Uterus (tissue), 2 donors: ENCODE data around the gene DNM2.

ENCODE experiments used
- POLR2A ChIP-seq, 2 donors: fragments of 450-650 bp; IDR thresholded peaks; one replicate each; pipeline ENCODE4 v1.6.1; 2016; ENCODE audit warnings: antibody characterized with exemption in 2 of 2, mild to moderate bottlenecking in 1 of 2, moderate library complexity in 1 of 2
- TF ChIP-seq, protein P1 (sequence below), 4 experiments: fragments of 200-600 bp in 2 of 4; fragments of 450-650 bp in 2 of 4; sonication (generic) in 2 of 4; IDR thresholded peaks; one replicate each; pipeline ENCODE4 v1.5.1; 2016 to 2019; ENCODE audit warnings: antibody characterized with exemption in 4 of 4, mild to moderate bottlenecking in 2 of 4, moderate library complexity in 1 of 4

- TF ChIP-seq, protein P1, sequence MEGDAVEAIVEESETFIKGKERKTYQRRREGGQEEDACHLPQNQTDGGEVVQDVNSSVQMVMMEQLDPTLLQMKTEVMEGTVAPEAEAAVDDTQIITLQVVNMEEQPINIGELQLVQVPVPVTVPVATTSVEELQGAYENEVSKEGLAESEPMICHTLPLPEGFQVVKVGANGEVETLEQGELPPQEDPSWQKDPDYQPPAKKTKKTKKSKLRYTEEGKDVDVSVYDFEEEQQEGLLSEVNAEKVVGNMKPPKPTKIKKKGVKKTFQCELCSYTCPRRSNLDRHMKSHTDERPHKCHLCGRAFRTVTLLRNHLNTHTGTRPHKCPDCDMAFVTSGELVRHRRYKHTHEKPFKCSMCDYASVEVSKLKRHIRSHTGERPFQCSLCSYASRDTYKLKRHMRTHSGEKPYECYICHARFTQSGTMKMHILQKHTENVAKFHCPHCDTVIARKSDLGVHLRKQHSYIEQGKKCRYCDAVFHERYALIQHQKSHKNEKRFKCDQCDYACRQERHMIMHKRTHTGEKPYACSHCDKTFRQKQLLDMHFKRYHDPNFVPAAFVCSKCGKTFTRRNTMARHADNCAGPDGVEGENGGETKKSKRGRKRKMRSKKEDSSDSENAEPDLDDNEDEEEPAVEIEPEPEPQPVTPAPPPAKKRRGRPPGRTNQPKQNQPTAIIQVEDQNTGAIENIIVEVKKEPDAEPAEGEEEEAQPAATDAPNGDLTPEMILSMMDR (IDR thresholded peaks at IDR 0.05): no peak
- no peak for TF ChIP-seq POLR2A (IDR thresholded peaks at IDR 0.05)
Observed at GRCh38 chr19:10878253-10878652, 160.4 kb downstream of the DNM2 start.
